Measurements from ENCODE around the gene ACVR2A. TPM values are rescaled to one million over a fixed set of nuclear protein-coding genes. Genes with fewer than 3 reads are reported as not detected.

The ACVR2A gene
- polyA plus RNA-seq, 1 donor (not counting 4 experiments of a cell fraction or from before 2014, with no cell fraction given): 6.6 TPM

- Histone ChIP-seq H3K4me2 (ENCODE audit: control insufficient read depth, extremely low read depth, insufficient read depth, low read depth, low read length) (no peak overlapping the region), H3K36me3 (ENCODE audit: control insufficient read depth in 2 of 2, extremely low read depth in 1 of 2, insufficient read depth in 2 of 2, low read length in 2 of 2) (no peaks in the 10 kb centered on the region), H4K20me1 (ENCODE audit: control insufficient read depth, extremely low read depth, insufficient read depth, low read length) (no peaks in the 10 kb centered on the region), H3K79me2 (ENCODE audit: control insufficient read depth, insufficient read depth, low read length) (peaks cover 5% of the 10 kb centered on the region), H3K9me3 (ENCODE audit: control insufficient read depth, low read depth, low read length) (no peaks in the 10 kb centered on the region), H3K27ac (ENCODE audit: control insufficient read depth, insufficient read depth, low read length) (no peak overlapping the region), H3K27me3 (ENCODE audit: control insufficient read depth, extremely low read depth, insufficient read depth, low read length) (no peaks in the 10 kb centered on the region), H3K4me1 (ENCODE audit: control insufficient read depth, extremely low read depth, insufficient read depth, low read length) (no peaks in the 10 kb centered on the region), H3K4me3 (ENCODE audit: control insufficient read depth in 2 of 3, extremely low read depth in 1 of 3, insufficient read depth in 2 of 3, low read depth in 1 of 3, low read length in 3 of 3) (no peak overlapping the region), H3K9ac (ENCODE audit: control insufficient read depth, extremely low read depth, insufficient read depth, low read length) (no peak overlapping the region), H2AFZ (ENCODE audit: control insufficient read depth, low read length) (no peak overlapping the region), H3K9me1 (ENCODE audit: control insufficient read depth, extremely low read depth, insufficient read depth, low read length) (no peaks in the 10 kb centered on the region)
- TF ChIP-seq EZH2 (IDR thresholded peaks at IDR 0.05; ENCODE audit: low read length) (no peak), CTCF (optimal IDR thresholded peaks at IDR 0.05 in 1 of 3, IDR thresholded peaks at IDR 0.05 in 1 of 3, conservative IDR thresholded peaks at IDR 0.05 in 1 of 3; ENCODE audit: extremely low read depth in 1 of 3, insufficient read depth in 2 of 3, low read length in 3 of 3) (no peak)
- dilution Hi-C loops (cut with MboI; ENCODE audit: extremely low pct_ligation_motif_present, low sequenced_read_pairs): no loop called here
- no peak for DNase-seq (ENCODE audit: low read depth, low spot score)
- no peak for FAIRE-seq
Measured at GRCh38 chr2:147884830-147885229, 40.0 kb downstream of the ACVR2A start.

- no peak for FAIRE-seq
- TF ChIP-seq CTCF (optimal IDR thresholded peaks at IDR 0.05 in 1 of 3, IDR thresholded peaks at IDR 0.05 in 1 of 3, conservative IDR thresholded peaks at IDR 0.05 in 1 of 3; ENCODE audit: extremely low read depth in 1 of 3, insufficient read depth in 2 of 3, low read length in 3 of 3) (no peak), EZH2 (IDR thresholded peaks at IDR 0.05; ENCODE audit: low read length) (no peak)
Measured at GRCh38 chr2:147886136-147886535, 41.3 kb downstream of the ACVR2A start.

More at GRCh38 chr2:147886136-147886535, 41.3 kb downstream of the ACVR2A start:
- no peaks in the 10 kb centered on the region for H3K36me3 ChIP-seq (ENCODE audit: control insufficient read depth in 2 of 2, extremely low read depth in 1 of 2, insufficient read depth in 2 of 2, low read length in 2 of 2)
- no peaks in the 10 kb centered on the region for H3K9me3 ChIP-seq (ENCODE audit: control insufficient read depth, low read depth, low read length)
- H3K4me2 ChIP-seq (ENCODE audit: control insufficient read depth, extremely low read depth, insufficient read depth, low read depth, low read length): no peak overlapping the region
- no peaks in the 10 kb centered on the region for H3K9me1 ChIP-seq (ENCODE audit: control insufficient read depth, extremely low read depth, insufficient read depth, low read length)
- no peak for DNase-seq (ENCODE audit: low read depth, low spot score)
- peaks cover 5% of the 10 kb centered on the region for H3K79me2 ChIP-seq (ENCODE audit: control insufficient read depth, insufficient read depth, low read length)
- no peaks in the 10 kb centered on the region for H3K27me3 ChIP-seq (ENCODE audit: control insufficient read depth, extremely low read depth, insufficient read depth, low read length)
- dilution Hi-C loops (cut with MboI; ENCODE audit: extremely low pct_ligation_motif_present, low sequenced_read_pairs): no loop called here
- no peak overlapping the region for H3K27ac ChIP-seq (ENCODE audit: control insufficient read depth, insufficient read depth, low read length)
- no peaks in the 10 kb centered on the region for H3K4me1 ChIP-seq (ENCODE audit: control insufficient read depth, extremely low read depth, insufficient read depth, low read length)
- no peak overlapping the region for H2AFZ ChIP-seq (ENCODE audit: control insufficient read depth, low read length)
- no peak overlapping the region for H3K9ac ChIP-seq (ENCODE audit: control insufficient read depth, extremely low read depth, insufficient read depth, low read length)
- no peaks in the 10 kb centered on the region for H4K20me1 ChIP-seq (ENCODE audit: control insufficient read depth, extremely low read depth, insufficient read depth, low read length)
- H3K4me3 ChIP-seq (ENCODE audit: control insufficient read depth in 2 of 3, extremely low read depth in 1 of 3, insufficient read depth in 2 of 3, low read depth in 1 of 3, low read length in 3 of 3): no peak overlapping the region
